GM19023 (cell line): Measurements from ENCODE around the gene MOCS2.
"Not testable (repeated sequence)": the region's sequence is repeated elsewhere in the genome, so short reads cannot be mapped to it uniquely, and the experiment has no call there.

Experiments
- ATAC-seq: cut with Tn5 transposase; IDR thresholded peaks from one replicate; pipeline ENCODE4 v1.9.1; 2021; ENCODE audit warnings: mild to moderate bottlenecking, moderate library complexity; ENCODE audit not compliant: unreplicated experiment

Gene MOCS2

GRCh38 chr5:53109443-53110127 lies at the start of gene MOCS2:
Gene MOCS2 (minus strand): TSS chr5:53109757. CDS start chr5:53107174, 2,583 bp downstream.
- ATAC-seq, result peak; percentile 96

GRCh38 chr5:53151713-53152458 lies 42.3 kb upstream of the MOCS2 start:
- no peak for ATAC-seq

- ATAC-seq, result no peak
Measured at GRCh38 chr5:53133020-53133419, 23.5 kb upstream of the MOCS2 start.

GRCh38 chr5:53130266-53130665 lies 20.7 kb upstream of the MOCS2 start:
- ATAC-seq, result no peak

GRCh38 chr5:53128481-53128880 lies 18.9 kb upstream of the MOCS2 start:
- ATAC-seq, result no peak

- no peak for ATAC-seq
Measured at GRCh38 chr5:53127107-53127506, 17.6 kb upstream of the MOCS2 start.

GRCh38 chr5:53126521-53126920 lies 17.0 kb upstream of the MOCS2 start:
- ATAC-seq, result no peak

- ATAC-seq, result no peak
Measured at GRCh38 chr5:53123702-53124101, 14.1 kb upstream of the MOCS2 start.

- no peak for ATAC-seq
Measured at GRCh38 chr5:53120165-53120564, 10.6 kb upstream of the MOCS2 start.

GRCh38 chr5:53118879-53119278 lies 9.3 kb upstream of the MOCS2 start:
- no peak for ATAC-seq

GRCh38 chr5:53116597-53116996 lies 7.0 kb upstream of the MOCS2 start:
- ATAC-seq, result no peak

- ATAC-seq, result no peak
Measured at GRCh38 chr5:53114988-53115387, 5.4 kb upstream of the MOCS2 start.

- no peak for ATAC-seq
Measured at GRCh38 chr5:53113947-53114346, 4.4 kb upstream of the MOCS2 start.

- ATAC-seq, result no peak
Measured at GRCh38 chr5:53112909-53113308, 3.4 kb upstream of the MOCS2 start.

- not testable (repeated sequence) for ATAC-seq
Measured at GRCh38 chr5:53112307-53112706, 2.8 kb upstream of the MOCS2 start.

- no peak for ATAC-seq
Measured at GRCh38 chr5:53111139-53111538, 1.6 kb upstream of the MOCS2 start.

- peak; percentile 14 for ATAC-seq
Measured at GRCh38 chr5:53110156-53110555, 599 bp upstream of the MOCS2 start.

- ATAC-seq, result peak; percentile 8
Measured at GRCh38 chr5:53109056-53109442, 508 bp downstream of the MOCS2 start.

GRCh38 chr5:53105611-53106300 lies 3.8 kb downstream of the MOCS2 start:
- no peak for ATAC-seq

GRCh38 chr5:53100606-53101005 lies 9.0 kb downstream of the MOCS2 start:
- no peak for ATAC-seq

- no peak for ATAC-seq
Measured at GRCh38 chr5:53099546-53099945, 10.0 kb downstream of the MOCS2 start.
